IMR-90 (cell line): ENCODE results near the gene NFE2. TPM values are rescaled to one million over a fixed set of nuclear protein-coding genes. Genes with fewer than 3 reads are reported as not detected.
"Not testable (repeated sequence)": the region's sequence is repeated elsewhere in the genome, so short reads cannot be mapped to it uniquely, and the experiment has no call there.

Experiments used
- ATAC-seq: fragments of 200-7000 bp; cut with Tn5 transposase; 2 replicates; pipeline ENCODE4 v1.9.1; 2020; ENCODE audit warnings: low read depth, mild to moderate bottlenecking, moderate library complexity
- BruUV-seq: library from RNA; stranded (reverse); fragments of 400-500 nt; replicated peaks from 2 replicates; lab custom pipeline; 2021; lab: Mats Ljungman, UMichigan
- CTCF ChIA-PET: fragments of 300-600 bp; formaldehyde crosslinking; extraction: SDS; loops from one replicate; lab custom pipeline; 2021; ENCODE audit warnings: antibody characterized with exemption; lab: Yijun Ruan, JAX
- POLR2A ChIA-PET: fragments of 300-600 bp; sonication (Branson Sonifier 250); formaldehyde crosslinking; loops from one replicate; lab custom pipeline; 2022; ENCODE audit warnings: antibody characterized with exemption; ENCODE audit not compliant: unreplicated experiment; lab: Charles Lee
- DNase-seq: peaks from one replicate; pipeline ENCODE4 v3.0.0; 2013
- H2AFZ ChIP-seq: replicated peaks from 2 replicates; pipeline ENCODE3; 2013; ENCODE audit warnings: low read length, mild to moderate bottlenecking; ENCODE audit not compliant: poor library complexity
- H2AK5ac ChIP-seq: 2 replicates; pipeline ENCODE4 v1.6.1; 2013; ENCODE audit warnings: low read depth, low read length, inconsistent platforms
- H2AK9ac ChIP-seq: replicated peaks from 2 replicates; pipeline ENCODE3; 2013; ENCODE audit warnings: mild to moderate bottlenecking, low read depth, low read length, moderate library complexity; ENCODE audit not compliant: poor library complexity
- H2BK120ac ChIP-seq: 2 replicates; pipeline ENCODE4 v1.6.1; 2013; ENCODE audit warnings: low read depth, low read length, inconsistent platforms
- H2BK15ac ChIP-seq: 3 replicates; pipeline ENCODE4 v1.6.1; 2013; ENCODE audit warnings: low read depth, low read length, inconsistent platforms
- H2BK20ac ChIP-seq: 2 replicates; pipeline ENCODE4 v1.6.1; 2013; ENCODE audit warnings: low read depth, mild to moderate bottlenecking, inconsistent platforms, low read length, moderate library complexity
- H2BK5ac ChIP-seq: 2 replicates; pipeline ENCODE4 v1.6.1; 2013; ENCODE audit warnings: mild to moderate bottlenecking, low read depth, low read length, inconsistent platforms; ENCODE audit not compliant: poor library complexity, severe bottlenecking
- H3K14ac ChIP-seq: replicated peaks from 2 replicates; pipeline ENCODE4 v1.6.1; 2013; ENCODE audit warnings: low read depth, low read length, inconsistent platforms
- H3K18ac ChIP-seq: 2 replicates; pipeline ENCODE4 v1.6.1; 2013; ENCODE audit warnings: low read depth, low read length, control low read depth
- H3K23ac ChIP-seq: 2 replicates; pipeline ENCODE4 v1.6.1; 2013; ENCODE audit warnings: low read depth, low read length, inconsistent platforms
- H3K27ac ChIP-seq: 2 replicates; pipeline ENCODE4 v1.5.1; 2013; ENCODE audit warnings: mild to moderate bottlenecking, control low read depth, low read length; ENCODE audit not compliant: insufficient read depth
- H3K27me3 ChIP-seq: 2 replicates; pipeline ENCODE4 v1.6.1; 2013; ENCODE audit warnings: low read length; ENCODE audit not compliant: control insufficient read depth, insufficient read depth
- H3K36me3 ChIP-seq: 2 replicates; pipeline ENCODE4 v1.6.1; 2013; ENCODE audit warnings: low read length, mixed read lengths; ENCODE audit not compliant: control insufficient read depth, insufficient read depth
- H3K4ac ChIP-seq: 2 replicates; pipeline ENCODE4 v1.6.1; 2013; ENCODE audit warnings: low read depth, low read length, inconsistent platforms
- H3K4me1 ChIP-seq: 2 replicates; pipeline ENCODE4 v1.6.1; 2013; ENCODE audit warnings: low read length, mixed read lengths; ENCODE audit not compliant: control insufficient read depth, insufficient read depth
- H3K4me2 ChIP-seq: 2 replicates; pipeline ENCODE4 v1.6.1; 2013; ENCODE audit warnings: low read depth, mild to moderate bottlenecking, control low read depth, low read length, moderate library complexity
- H3K4me3 ChIP-seq: 2 replicates; pipeline ENCODE4 v1.5.1; 2013; ENCODE audit warnings: low read depth, mild to moderate bottlenecking, control low read depth, low read length, moderate library complexity; ENCODE audit not compliant: insufficient read depth
- H3K56ac ChIP-seq: 2 replicates; pipeline ENCODE4 v1.6.1; 2013; ENCODE audit warnings: low read length, inconsistent platforms; ENCODE audit not compliant: insufficient read depth; ENCODE audit errors: extremely low read depth
- H3K79me1 ChIP-seq, 2 experiments: 2 replicates each; pipeline ENCODE4 v1.6.1; 2013; ENCODE audit warnings: low read length in 2 of 2, inconsistent platforms in 1 of 2, low read depth in 1 of 2
- H3K9ac ChIP-seq: 2 replicates; pipeline ENCODE4 v1.6.1; 2013; ENCODE audit warnings: low read depth, low read length, control low read depth
- H3K9me1 ChIP-seq: 2 replicates; pipeline ENCODE4 v1.6.1; 2013; ENCODE audit warnings: low read length, inconsistent platforms; ENCODE audit not compliant: insufficient read depth
- H3K9me3 ChIP-seq: 2 replicates; pipeline ENCODE4 v1.6.1; 2013; ENCODE audit warnings: low read length; ENCODE audit not compliant: control insufficient read depth, insufficient read depth
- H4K20me1 ChIP-seq: 2 replicates; pipeline ENCODE4 v1.6.1; 2013; ENCODE audit warnings: low read length, inconsistent platforms; ENCODE audit not compliant: insufficient read depth
- H4K5ac ChIP-seq: 2 replicates; pipeline ENCODE4 v1.6.1; 2013; ENCODE audit warnings: mild to moderate bottlenecking, low read depth, low read length, control low read depth
- H4K8ac ChIP-seq, 2 experiments: 2 replicates each; pipeline ENCODE4 v1.6.1; 2013; ENCODE audit warnings: low read depth in 2 of 2, low read length in 2 of 2, control low read depth in 1 of 2, inconsistent platforms in 1 of 2
- H4K91ac ChIP-seq: 2 replicates; pipeline ENCODE4 v1.6.1; 2013; ENCODE audit warnings: low read depth, low read length, inconsistent platforms; ENCODE audit not compliant: insufficient read depth
- WGBS, 2 experiments: methylation state at CpG; one replicate each; pipeline versions ENCODE4 v1.1.5 to v1.1.7; 2013; ENCODE audit warnings: missing lambda C conversion rate in 2 of 2; ENCODE audit not compliant: insufficient read length in 1 of 2; ENCODE audit errors: extremely low coverage in 2 of 2; 5-methylcytosine and 5-hydroxymethylcytosine counted together
- dilution Hi-C: fragments of 300-500 bp; cut with HindIII; formaldehyde crosslinking; loops from one replicate; pipeline ENCODE4 v1.14.3; 2018; ENCODE audit warnings: low sequenced_read_pairs; ENCODE audit not compliant: unreplicated experiment
- in situ Hi-C: fragments of 300-500 bp; cut with MboI; formaldehyde crosslinking; loops from 3 replicates; pipeline ENCODE4 v1.14.3; 2019; ENCODE audit warnings: low sequenced_read_pairs, inconsistent platforms, mixed read lengths
- intact Hi-C: fragments of 100-400 bp; cut with micrococcal nuclease; formaldehyde crosslinking; loops from 2 replicates; pipeline ENCODE4 v1.10.0; 2022
- polyA plus RNA-seq, 3 experiments: library from polyadenylated mRNA; depleted of rRNA; stranded (reverse); fragments of >200 nt; gene quantifications; 2 replicates each; pipeline ENCODE4 v1.2.3, GENCODE V29; 2012; ENCODE audit warnings: low replicate concordance in 1 of 3
- total RNA-seq: library from RNA; depleted of rRNA; stranded (reverse); fragments of >200 nt; gene quantifications from 2 replicates; pipeline ENCODE4 v1.2.3, GENCODE V29; 2012

The NFE2 gene
- total and polyA plus RNA-seq, 2 of the 4 experiments (the other 2 are of a cell fraction): 0.18 to 0.32 TPM

GRCh38 chr12:54312309-54312708 is 11.5 kb upstream of the NFE2 start:
- not testable (repeated sequence) for H2AK5ac ChIP-seq
- WGBS, 2 experiments: 96% methylated on average over 4 of the region's 7 CpGs; no CpG with 5 or more reads in 1 of the 2 experiments
- CTCF ChIA-PET: interaction anchor here (0.7 to 0.8 kb wide), 2 partner anchors 298 to 734 kb away, joined by 3 to 4 read pairs; no protein-coding TSS in a partner anchor

More at GRCh38 chr12:54312309-54312708, 11.5 kb upstream of the NFE2 start:
- H3K14ac ChIP-seq, DNase-seq, H4K5ac ChIP-seq, in situ Hi-C loops, H2BK20ac ChIP-seq, H2BK5ac ChIP-seq, H3K27ac ChIP-seq, H2AFZ ChIP-seq, ATAC-seq, H3K36me3 ChIP-seq, H3K4me1 ChIP-seq, H3K9me1 ChIP-seq, H4K8ac ChIP-seq, H3K9me3 ChIP-seq, intact Hi-C loops, H2AK9ac ChIP-seq, BruUV-seq, H2BK120ac ChIP-seq, dilution Hi-C loops, H3K27me3 ChIP-seq, H3K4ac ChIP-seq, H3K4me3 ChIP-seq, H3K9ac ChIP-seq, H2BK15ac ChIP-seq, H4K91ac ChIP-seq, H4K20me1 ChIP-seq, H3K4me2 ChIP-seq, H3K23ac ChIP-seq, H3K56ac ChIP-seq, H3K18ac ChIP-seq, H3K79me1 ChIP-seq: not testable (repeated sequence)
- POLR2A ChIA-PET: interaction anchor here (0.7 kb wide), 1 partner anchor 19 kb away, joined by 3 read pairs; no protein-coding TSS in a partner anchor
